ENCODE data around the gene ATP11A. TPM values are rescaled to one million over a fixed set of nuclear protein-coding genes. Genes with fewer than 3 reads are reported as not detected.
A peak's percentile ranks its signal among the peaks of the same experiment; 100 is the strongest.

The ATP11A gene
- total RNA-seq, 4 donors from 2014 or later: 32.1 to 83.6 (median 46.2) TPM

- Histone ChIP-seq H3K4me1 (peaks cover 0 to 4% of the 10 kb centered on the region in 2 donors), H3K36me3 (peaks cover 7 to 29% of the 10 kb centered on the region in 2 donors), H3K27ac (no peak overlapping the region), H3K27me3 (no peaks in the 10 kb centered on the region), H3K4me3 (replicated peaks in 1 of 3) (no peak overlapping the region), H3K9me3 (no peaks in the 10 kb centered on the region)
- 90 to 94% methylated on average over 16 of the region's 19 CpGs for WGBS, 2 donors
- intact Hi-C loops (cut with DNase I): loop anchor here (2.0 kb wide), 1 partner anchor 234 kb away; no protein-coding TSS in a partner anchor
- no peak for DNase-seq
- TF ChIP-seq POLR2A (IDR thresholded peaks at IDR 0.05): no peak
- TF ChIP-seq CTCF (IDR thresholded peaks at IDR 0.05): peak in 1 of 6 experiments; percentile 5
These were observed 185.0 kb downstream of the ATP11A start for GRCh38 chr13:112874751-112875300.

- no peak overlapping the region for H3K27ac ChIP-seq
- intact Hi-C loops (cut with DNase I): loop anchor here (2.0 kb wide), 1 partner anchor 235 kb away; no protein-coding TSS in a partner anchor
- no peaks in the 10 kb centered on the region for H3K9me3 ChIP-seq
- H3K4me3 ChIP-seq (replicated peaks in 1 of 3): no peak overlapping the region
- WGBS, 2 donors: 89 to 90% methylated on average over 15 of the region's 15 CpGs
- no peaks in the 10 kb centered on the region for H3K27me3 ChIP-seq
- H3K36me3 ChIP-seq: peaks cover 12 to 37% of the 10 kb centered on the region in 2 donors
- peaks cover 0 to 4% of the 10 kb centered on the region in 2 donors for H3K4me1 ChIP-seq
- no peak for DNase-seq
- TF ChIP-seq CTCF (IDR thresholded peaks at IDR 0.05): no peak
- TF ChIP-seq POLR2A (IDR thresholded peaks at IDR 0.05): no peak
These were observed 185.8 kb downstream of the ATP11A start for GRCh38 chr13:112875627-112876026.

- intact Hi-C loops (cut with DNase I): no loop called here
- 82 to 87% methylated on average over 11 to 15 of the region's 15 CpGs for WGBS, 2 donors
- TF ChIP-seq POLR2A (IDR thresholded peaks at IDR 0.05) (no peak), CTCF (IDR thresholded peaks at IDR 0.05) (no peak)
- Histone ChIP-seq H3K27me3 (no peaks in the 10 kb centered on the region), H3K4me1 (peaks cover 0 to 4% of the 10 kb centered on the region in 2 donors), H3K36me3 (peaks cover 12 to 39% of the 10 kb centered on the region in 2 donors), H3K9me3 (no peaks in the 10 kb centered on the region), H3K4me3 (replicated peaks in 1 of 3) (no peak overlapping the region), H3K27ac (no peak overlapping the region)
- DNase-seq: no peak
These were observed 186.6 kb downstream of the ATP11A start for GRCh38 chr13:112876305-112877000.

- no peaks in the 10 kb centered on the region for H3K27me3 ChIP-seq
- no peak overlapping the region for H3K27ac ChIP-seq
- DNase-seq: no peak
- no peaks in the 10 kb centered on the region for H3K9me3 ChIP-seq
- H3K4me3 ChIP-seq (replicated peaks in 1 of 3): no peak overlapping the region
- H3K4me1 ChIP-seq: peaks cover 0 to 4% of the 10 kb centered on the region in 2 donors
- intact Hi-C loops (cut with DNase I): no loop called here
- peaks cover 12 to 45% of the 10 kb centered on the region in 2 donors for H3K36me3 ChIP-seq
- WGBS, 2 donors: 72 to 81% methylated on average over 5 to 7 of the region's 12 CpGs
- TF ChIP-seq POLR2A (IDR thresholded peaks at IDR 0.05) (no peak), CTCF (IDR thresholded peaks at IDR 0.05) (no peak)
These were observed 187.2 kb downstream of the ATP11A start for GRCh38 chr13:112877066-112877465.

GRCh38 chr13:112877539-112877938 is 187.7 kb downstream of the ATP11A start:
- 93 to 100% methylated on average over 1 to 6 of the region's 11 CpGs for WGBS, 2 donors
- H3K36me3 ChIP-seq: peaks cover 17 to 48% of the 10 kb centered on the region in 2 donors
- intact Hi-C loops (cut with DNase I): no loop called here

More at GRCh38 chr13:112877539-112877938, 187.7 kb downstream of the ATP11A start:
- no peak overlapping the region for H3K4me3 ChIP-seq (replicated peaks in 1 of 3)
- no peak for DNase-seq
- TF ChIP-seq CTCF (IDR thresholded peaks at IDR 0.05) (no peak), POLR2A (IDR thresholded peaks at IDR 0.05) (no peak)
- no peaks in the 10 kb centered on the region for H3K9me3 ChIP-seq
- peaks cover 0 to 4% of the 10 kb centered on the region in 2 donors for H3K4me1 ChIP-seq
- H3K27ac ChIP-seq: no peak overlapping the region
- H3K27me3 ChIP-seq: no peaks in the 10 kb centered on the region

Measured in thyroid gland (tissue), 4 donors.